Measurements from ENCODE around the gene BCAP29. TPM values are rescaled to one million over a fixed set of nuclear protein-coding genes. Genes with fewer than 3 reads are reported as not detected.

The BCAP29 gene
- total and polyA plus RNA-seq, 9 of the 15 experiments (the other 6 are each of a cell fraction or from before 2014, with no cell fraction given), result 63.4 to 137 (median 79.7) TPM

GRCh38 chr7:107563081-107563774 lies 16.8 kb upstream of the BCAP29 start (continued):
- 0 out of 2 replicates have a peak, but pooled peaks have one; percentile 57 for TF ChIP-seq HDAC2 (IDR thresholded peaks at IDR 0.05)
- TF ChIP-seq TSC22D4 (tag; IDR thresholded peaks at IDR 0.05), result no peak
- TF ChIP-seq L3MBTL2 (IDR thresholded peaks at IDR 0.05), result no peak
- 0 out of 2 replicates have a peak, but pooled peaks have one; percentile 0 for TF ChIP-seq POLR2H (tag; IDR thresholded peaks at IDR 0.05; ENCODE audit: low read depth)
- no peak for TF ChIP-seq POLR3A (IDR thresholded peaks at IDR 0.05; ENCODE audit: borderline replicate concordance, extremely low read depth, insufficient read depth, insufficient read length)
- no peak for TF ChIP-seq HNRNPLL (IDR thresholded peaks at IDR 0.05; ENCODE audit: low read depth, low read length, poor library complexity, severe bottlenecking)
- 0 out of 2 replicates have a peak, but pooled peaks have one; percentile 11 for TF ChIP-seq ZBTB9 (CRISPR knock-in tag; IDR thresholded peaks at IDR 0.05)
- TF ChIP-seq MECOM (CRISPR knock-in tag; IDR thresholded peaks at IDR 0.05), result 0 out of 2 replicates have a peak, but pooled peaks have one; percentile 25
- TF ChIP-seq SMARCE1 (IDR thresholded peaks at IDR 0.05), result peak; percentile 25; the same call in 1 of the 2 replicates
- TF ChIP-seq RREB1 (CRISPR knock-in tag; IDR thresholded peaks at IDR 0.05), result 0 out of 2 replicates have a peak, but pooled peaks have one; percentile 16
